OCI-LY7 (cell line): Measurements from ENCODE around the gene S100A9. TPM values are rescaled to one million over a fixed set of nuclear protein-coding genes. Genes with fewer than 3 reads are reported as not detected.

Experiments used
- BruUV-seq: library from RNA; stranded (reverse); fragments of 400-500 nt; replicated peaks from 2 replicates; lab custom pipeline; 2021; lab: Mats Ljungman, UMichigan
- CTCF ChIA-PET: fragments of 300-600 bp; sonication (Branson Sonifier 250); formaldehyde crosslinking; loops from one replicate; lab custom pipeline; 2022; ENCODE audit warnings: antibody characterized with exemption; ENCODE audit not compliant: unreplicated experiment; lab: Charles Lee
- POLR2A ChIA-PET: fragments of 300-600 bp; sonication (Branson Sonifier 250); formaldehyde crosslinking; loops from one replicate; lab custom pipeline; 2022; ENCODE audit warnings: antibody characterized with exemption; lab: Charles Lee
- DNase-seq: peaks from one replicate; pipeline ENCODE4 v3.0.0-alpha.2; 2015; ENCODE audit warnings: low spot score
- H2AFZ ChIP-seq: fragments of 200-600 bp; sonication (generic), shearing (Covaris generic); 2 replicates; pipeline ENCODE4 v1.6.1; 2014; ENCODE audit warnings: mild to moderate bottlenecking, antibody characterized with exemption, low read length, moderate library complexity
- H3K27ac ChIP-seq: fragments of 200-600 bp; sonication (generic); 2 replicates; pipeline ENCODE4 v1.5.1; 2014; ENCODE audit warnings: mixed run types, low read depth, mild to moderate bottlenecking, moderate library complexity, low read length, inconsistent platforms; ENCODE audit not compliant: poor library complexity, severe bottlenecking
- H3K36me3 ChIP-seq: fragments of 200-600 bp; sonication (generic); 2 replicates; pipeline ENCODE4 v1.6.1; 2014; ENCODE audit warnings: mild to moderate bottlenecking, antibody characterized with exemption, low read length, moderate library complexity, mixed read lengths; ENCODE audit not compliant: insufficient read depth
- H3K4me1 ChIP-seq: fragments of 200-600 bp; sonication (generic); 2 replicates; pipeline ENCODE4 v1.5.1; 2014; ENCODE audit warnings: mild to moderate bottlenecking, low read length; ENCODE audit not compliant: insufficient read depth, poor library complexity, severe bottlenecking
- H3K4me2 ChIP-seq: fragments of 200-600 bp; sonication (generic); 2 replicates; pipeline ENCODE4 v1.6.1; 2014; ENCODE audit warnings: mild to moderate bottlenecking, low read length
- H3K4me3 ChIP-seq: fragments of 200-600 bp; sonication (generic); 2 replicates; pipeline ENCODE4 v1.5.1; 2014; ENCODE audit warnings: mild to moderate bottlenecking, low read depth, low read length; ENCODE audit not compliant: poor library complexity, severe bottlenecking
- H3K79me2 ChIP-seq: fragments of 200-600 bp; sonication (generic); 2 replicates; pipeline ENCODE4 v1.6.1; 2016; ENCODE audit warnings: low read depth, mild to moderate bottlenecking, low read length, moderate library complexity, mixed read lengths; ENCODE audit not compliant: insufficient read depth
- H3K9me2 ChIP-seq: fragments of 200-600 bp; sonication (generic); 2 replicates; pipeline ENCODE4 v1.6.1; 2016; ENCODE audit warnings: mild to moderate bottlenecking, low read length, mixed read lengths; ENCODE audit not compliant: insufficient read depth
- H3K9me3 ChIP-seq: fragments of 200-600 bp; sonication (generic); 2 replicates; pipeline ENCODE4 v1.6.1; 2014; ENCODE audit warnings: mild to moderate bottlenecking, mixed run types, low read length, mixed read lengths
- H4K20me1 ChIP-seq: fragments of 200-600 bp; sonication (generic); 2 replicates; pipeline ENCODE4 v1.6.1; 2014; ENCODE audit warnings: mild to moderate bottlenecking, antibody characterized with exemption, low read length, moderate library complexity, mixed read lengths; ENCODE audit not compliant: insufficient read depth
- CTCF ChIP-seq: fragments of 200-600 bp; sonication (generic); conservative IDR thresholded peaks from 2 replicates; pipeline ENCODE4 v1.5.1; 2014; ENCODE audit warnings: mild to moderate bottlenecking, antibody characterized with exemption, low read length, moderate library complexity, mixed read lengths
- EZH2phosphoT487 ChIP-seq: fragments of 200-600 bp; sonication (generic); IDR thresholded peaks from 2 replicates; pipeline ENCODE4 v1.6.1; 2018; ENCODE audit warnings: low read depth, borderline replicate concordance, mild to moderate bottlenecking, mixed run types, antibody characterized with exemption, low read length, moderate library complexity, mixed read lengths
- intact Hi-C: fragments of 100-400 bp; cut with micrococcal nuclease; formaldehyde crosslinking; loops from one replicate; pipeline ENCODE4 v1.10.0; 2022; ENCODE audit not compliant: unreplicated experiment
- total RNA-seq, 2 experiments: library from RNA; depleted of rRNA in 1 of 2; stranded (reverse); fragments of >200 nt in 1 of 2; shearing (Covaris generic) in 1 of 2; gene quantifications; 2 replicates each; pipeline ENCODE4 v1.2.3, GENCODE V29; 2014 to 2022

S100A9 gene
- total RNA-seq, 2 experiments from 2014 or later = not detected

GRCh38 chr1:153322568-153322967 lies 35.1 kb upstream of the S100A9 start:
- CTCF ChIA-PET = no interaction called here
- intact Hi-C loops = no loop called here
- Histone ChIP-seq H3K36me3 (no peaks in the 10 kb centered on the region), H3K4me3 (no peak overlapping the region), H3K9me3 (no peaks in the 10 kb centered on the region), H3K27ac (no peak overlapping the region), H2AFZ (no peak overlapping the region), H3K9me2 (no peaks in the 10 kb centered on the region), H4K20me1 (no peaks in the 10 kb centered on the region), H3K4me1 (no peaks in the 10 kb centered on the region), H3K4me2 (no peak overlapping the region), H3K79me2 (no peaks in the 10 kb centered on the region)
- TF ChIP-seq CTCF = no peak
- TF ChIP-seq EZH2phosphoT487 = no peak
- POLR2A ChIA-PET = no interaction called here
- BruUV-seq = no TSS peak
- DNase-seq = no peak

GRCh38 chr1:153324912-153325311 lies 32.7 kb upstream of the S100A9 start:
- CTCF ChIA-PET = no interaction called here
- TF ChIP-seq CTCF (no peak), EZH2phosphoT487 (no peak)
- H3K9me2 ChIP-seq = no peaks in the 10 kb centered on the region
- no peak overlapping the region for H3K4me2 ChIP-seq
- H4K20me1 ChIP-seq = no peaks in the 10 kb centered on the region
- H3K9me3 ChIP-seq = no peaks in the 10 kb centered on the region
- H3K4me3 ChIP-seq = no peak overlapping the region
- intact Hi-C loops = no loop called here
- no peaks in the 10 kb centered on the region for H3K4me1 ChIP-seq
- H2AFZ ChIP-seq = no peak overlapping the region
- BruUV-seq = no TSS peak
- no peaks in the 10 kb centered on the region for H3K79me2 ChIP-seq
- no peak for DNase-seq
- no peak overlapping the region for H3K27ac ChIP-seq
- H3K36me3 ChIP-seq = no peaks in the 10 kb centered on the region
- POLR2A ChIA-PET = interaction anchor here (0.6 kb wide), 1 partner anchor 11 kb away, joined by 3 read pairs; no protein-coding TSS in a partner anchor

- H2AFZ ChIP-seq = no peak overlapping the region
- TF ChIP-seq CTCF = no peak
- TF ChIP-seq EZH2phosphoT487 = no peak
- intact Hi-C loops = no loop called here
- no peaks in the 10 kb centered on the region for H3K36me3 ChIP-seq
- H3K4me3 ChIP-seq = no peak overlapping the region
- no TSS peak for BruUV-seq
- CTCF ChIA-PET = no interaction called here
- H3K9me2 ChIP-seq = no peaks in the 10 kb centered on the region
- no peaks in the 10 kb centered on the region for H3K4me1 ChIP-seq
- H3K4me2 ChIP-seq = no peak overlapping the region
- POLR2A ChIA-PET = no interaction called here
- H3K79me2 ChIP-seq = no peaks in the 10 kb centered on the region
- H3K9me3 ChIP-seq = no peaks in the 10 kb centered on the region
- DNase-seq = no peak
- H4K20me1 ChIP-seq = no peaks in the 10 kb centered on the region
- no peak overlapping the region for H3K27ac ChIP-seq
Observed at GRCh38 chr1:153333902-153334301, 23.8 kb upstream of the S100A9 start.
